Gastrocnemius medialis (tissue), 4 donors: Measurements from ENCODE around the gene NT5C1B. TPM values are rescaled to one million over a fixed set of nuclear protein-coding genes. Genes with fewer than 3 reads are reported as not detected.

Experiments used
- ATAC-seq, 2 donors: fragments of 150-250 bp; one replicate each; pipeline ENCODE4 v1.9.1; 2016
- DNase-seq, 2 donors: peaks; one replicate each; pipeline ENCODE4 v3.0.0-alpha.2; 2019
- H3K27ac ChIP-seq, 4 donors: fragments of 200-600 bp; sonication (generic); 1 replicate in 1 of 4; 2 replicates in 3 of 4; pipeline ENCODE4 v1.5.1; 2016 to 2018; ENCODE audit warnings: mild to moderate bottlenecking in 2 of 4, moderate library complexity in 1 of 4
- H3K27me3 ChIP-seq, 3 donors: fragments of 200-600 bp; sonication (generic) in 2 of 3; 1 replicate in 1 of 3; 2 replicates in 2 of 3; pipeline versions ENCODE4 v1.5.1 to v1.6.0; 2016 to 2019; ENCODE audit warnings: mild to moderate bottlenecking in 1 of 3, moderate library complexity in 1 of 3
- H3K36me3 ChIP-seq, 2 donors: fragments of 200-600 bp; sonication (generic) in 1 of 2; one replicate each; pipeline ENCODE4 v1.5.1; 2017 to 2018
- H3K4me1 ChIP-seq, 2 donors: fragments of 200-600 bp; sonication (generic) in 1 of 2; one replicate each; pipeline ENCODE4 v1.5.1; 2016 to 2017; ENCODE audit warnings: mild to moderate bottlenecking in 2 of 2
- H3K4me3 ChIP-seq, 4 donors: fragments of 200-600 bp; sonication (generic) in 3 of 4; 1 replicate in 1 of 4; 2 replicates in 3 of 4; pipeline ENCODE4 v1.5.1; 2016 to 2019; ENCODE audit warnings: mild to moderate bottlenecking in 2 of 4
- H3K9me3 ChIP-seq, 3 donors: fragments of 200-600 bp; sonication (generic) in 2 of 3; 1 replicate in 1 of 3; 2 replicates in 2 of 3; pipeline ENCODE4 v1.5.1; 2016 to 2019
- CTCF ChIP-seq, 5 experiments: fragments of 450-650 bp in 3 of 5; fragments of 200-600 bp in 2 of 5; sonication (generic) in 2 of 5; IDR thresholded peaks in 4 of 5; conservative IDR thresholded peaks in 1 of 5; 1 replicate in 4 of 5; 2 replicates in 1 of 5; pipeline ENCODE4 v1.5.1; 2016 to 2019; ENCODE audit warnings: antibody characterized with exemption in 5 of 5, mild to moderate bottlenecking in 3 of 5, moderate library complexity in 3 of 5
- POLR2A ChIP-seq, 2 donors: fragments of 450-650 bp; IDR thresholded peaks; one replicate each; pipeline ENCODE4 v1.6.1; 2017; ENCODE audit warnings: antibody characterized with exemption in 2 of 2, mild to moderate bottlenecking in 2 of 2, moderate library complexity in 2 of 2
- in situ Hi-C, 4 donors: fragments of 200-750 bp; cut with MboI; loops; one replicate each; pipeline versions ENCODE4 v1.15.0 to v1.8.0; 2017; ENCODE audit warnings: low sequenced_read_pairs in 4 of 4
- intact Hi-C: fragments of 100-400 bp; cut with DNase I; formaldehyde crosslinking; loops from one replicate; pipeline ENCODE4 v1.15.1; 2023; ENCODE audit warnings: low total_unique reads
- total RNA-seq, 4 donors: library from RNA; depleted of rRNA; stranded (reverse); fragments of >200 nt; gene quantifications; one replicate each; pipeline versions ENCODE4 v1.1.0 to v1.2.3, GENCODE V29; 2016

The NT5C1B gene
- total RNA-seq, 4 donors from 2014 or later, result not detected

DNA sequence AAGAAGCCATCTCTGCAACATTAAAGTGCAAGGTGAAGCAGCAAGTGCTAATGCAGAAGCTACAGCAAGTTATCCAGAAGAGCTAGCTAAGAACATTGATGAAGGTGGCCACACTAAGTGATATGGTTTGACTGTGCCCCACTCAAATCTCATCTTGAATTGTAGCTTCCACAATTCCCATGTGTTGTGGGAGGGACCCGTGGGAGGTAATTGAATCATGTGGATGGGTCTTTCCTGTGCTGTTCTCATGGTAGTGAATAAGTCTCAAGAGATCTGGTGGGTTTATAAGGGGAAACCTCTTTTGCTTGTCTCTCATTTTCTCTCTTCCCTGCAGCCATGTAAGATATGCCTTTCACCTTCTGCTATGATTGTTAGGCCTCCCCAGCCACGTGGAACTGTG lies 40.3 kb downstream of the NT5C1B start:
- ATAC-seq (no peak), DNase-seq (no peak)
- H3K36me3 ChIP-seq, result peaks cover 0 to 2% of the 10 kb centered on the region in 2 donors
- no peak overlapping the region for H3K4me3 ChIP-seq
- H3K27me3 ChIP-seq, result no peaks in the 10 kb centered on the region
- no peaks in the 10 kb centered on the region for H3K9me3 ChIP-seq
- H3K27ac ChIP-seq, result no peak overlapping the region
- in situ Hi-C loops (no loop called here), intact Hi-C loops (no loop called here)
- H3K4me1 ChIP-seq, result peaks cover 29 to 35% of the 10 kb centered on the region in 2 donors
- TF ChIP-seq CTCF (IDR thresholded peaks at IDR 0.05 in 4 of 5, conservative IDR thresholded peaks at IDR 0.05 in 1 of 5), result no peak
- TF ChIP-seq POLR2A (IDR thresholded peaks at IDR 0.05), result no peak

DNA sequence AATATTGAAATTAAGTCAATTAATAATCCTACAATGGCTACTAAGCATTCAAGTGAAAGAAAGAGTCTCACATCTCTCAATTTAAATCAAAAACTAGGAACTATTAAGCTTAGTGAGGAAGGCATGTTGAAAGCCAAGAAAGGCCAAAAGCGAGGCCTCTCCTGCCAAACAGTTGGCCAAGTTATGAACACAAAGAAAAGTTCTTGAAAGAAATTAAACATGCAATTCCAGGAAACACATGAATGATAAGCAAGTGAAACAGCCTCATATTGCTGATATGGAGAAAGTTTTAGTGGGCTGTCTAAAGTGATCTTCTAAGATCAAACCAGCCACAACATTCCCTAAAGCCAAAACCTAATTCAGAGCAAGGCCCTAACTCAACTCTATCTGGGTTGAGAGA lies 40.7 kb downstream of the NT5C1B start:
- intact Hi-C loops (no loop called here), in situ Hi-C loops (no loop called here)
- no peak for DNase-seq
- H3K36me3 ChIP-seq, result no peaks in the 10 kb centered on the region
- no peak overlapping the region for H3K4me3 ChIP-seq
- no peak overlapping the region for H3K27ac ChIP-seq
- H3K27me3 ChIP-seq, result no peaks in the 10 kb centered on the region
- H3K9me3 ChIP-seq, result no peaks in the 10 kb centered on the region
- no peak for ATAC-seq
- TF ChIP-seq POLR2A (IDR thresholded peaks at IDR 0.05) (no peak), CTCF (IDR thresholded peaks at IDR 0.05 in 4 of 5, conservative IDR thresholded peaks at IDR 0.05 in 1 of 5) (no peak)
- peaks cover 29 to 30% of the 10 kb centered on the region in 2 donors for H3K4me1 ChIP-seq

- Histone ChIP-seq H3K4me1 (peaks cover 9 to 12% of the 10 kb centered on the region in 2 donors), H3K27ac (peak overlapping the region in 1 of 4 donors; percentile 17), H3K27me3 (no peaks in the 10 kb centered on the region), H3K4me3 (no peak overlapping the region), H3K9me3 (no peaks in the 10 kb centered on the region), H3K36me3 (no peaks in the 10 kb centered on the region)
- DNase-seq (no peak), ATAC-seq (no peak)
- no peak for TF ChIP-seq POLR2A (IDR thresholded peaks at IDR 0.05)
- TF ChIP-seq CTCF (IDR thresholded peaks at IDR 0.05 in 4 of 5, conservative IDR thresholded peaks at IDR 0.05 in 1 of 5), result no peak
- intact Hi-C loops (no loop called here), in situ Hi-C loops (no loop called here)
Observed at GRCh38 chr2:18546567-18546966, 42.8 kb downstream of the NT5C1B start.

GRCh38 chr2:18545384-18545783 lies 44.0 kb downstream of the NT5C1B start:
- H3K9me3 ChIP-seq, result no peaks in the 10 kb centered on the region
- H3K27me3 ChIP-seq, result no peaks in the 10 kb centered on the region
- peaks cover 6 to 9% of the 10 kb centered on the region in 2 donors for H3K4me1 ChIP-seq
- TF ChIP-seq CTCF (IDR thresholded peaks at IDR 0.05 in 4 of 5, conservative IDR thresholded peaks at IDR 0.05 in 1 of 5) (no peak), POLR2A (IDR thresholded peaks at IDR 0.05) (no peak)
- in situ Hi-C loops (no loop called here), intact Hi-C loops (no loop called here)
- DNase-seq (no peak), ATAC-seq (no peak)
- no peak overlapping the region for H3K4me3 ChIP-seq
- no peaks in the 10 kb centered on the region for H3K36me3 ChIP-seq
- H3K27ac ChIP-seq, result no peak overlapping the region

DNA sequence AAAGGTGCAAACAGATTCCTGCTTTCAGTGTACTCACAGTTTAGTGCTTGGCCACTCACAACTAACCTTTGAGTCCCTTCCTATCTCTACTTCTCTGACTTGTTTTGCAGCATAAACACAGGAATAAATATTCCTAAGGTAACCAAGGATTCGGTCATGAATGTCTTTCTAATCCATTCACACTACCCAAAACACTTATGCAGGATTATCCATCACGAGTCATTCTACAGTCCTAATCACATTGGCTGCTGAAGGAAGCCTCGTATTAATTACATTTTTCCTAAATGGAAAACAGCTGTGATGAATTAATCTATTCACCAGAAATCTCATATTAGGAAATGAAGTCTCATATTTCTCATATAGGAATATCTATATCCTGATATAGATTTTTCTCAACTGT lies 45.2 kb downstream of the NT5C1B start:
- no peak for TF ChIP-seq CTCF (IDR thresholded peaks at IDR 0.05 in 4 of 5, conservative IDR thresholded peaks at IDR 0.05 in 1 of 5)
- TF ChIP-seq POLR2A (IDR thresholded peaks at IDR 0.05), result no peak
- DNase-seq, result no peak
- no peak overlapping the region for H3K27ac ChIP-seq
- no peak overlapping the region for H3K4me3 ChIP-seq
- intact Hi-C loops (no loop called here), in situ Hi-C loops (no loop called here)
- H3K4me1 ChIP-seq, result peaks cover 6 to 9% of the 10 kb centered on the region in 2 donors
- no peak for ATAC-seq
- no peaks in the 10 kb centered on the region for H3K36me3 ChIP-seq
- no peaks in the 10 kb centered on the region for H3K27me3 ChIP-seq
- H3K9me3 ChIP-seq, result no peaks in the 10 kb centered on the region
